Fibroblast of skin of back (primary cell): ENCODE measurements around the gene BZW2.
"Not testable (repeated sequence)": the region's sequence is repeated elsewhere in the genome, so short reads cannot be mapped to it uniquely, and the experiment has no call there.

ENCODE experiments used
- DNase-seq: peaks from one replicate; pipeline ENCODE4 v3.0.0-alpha.2; 2013

The BZW2 gene

DNA sequence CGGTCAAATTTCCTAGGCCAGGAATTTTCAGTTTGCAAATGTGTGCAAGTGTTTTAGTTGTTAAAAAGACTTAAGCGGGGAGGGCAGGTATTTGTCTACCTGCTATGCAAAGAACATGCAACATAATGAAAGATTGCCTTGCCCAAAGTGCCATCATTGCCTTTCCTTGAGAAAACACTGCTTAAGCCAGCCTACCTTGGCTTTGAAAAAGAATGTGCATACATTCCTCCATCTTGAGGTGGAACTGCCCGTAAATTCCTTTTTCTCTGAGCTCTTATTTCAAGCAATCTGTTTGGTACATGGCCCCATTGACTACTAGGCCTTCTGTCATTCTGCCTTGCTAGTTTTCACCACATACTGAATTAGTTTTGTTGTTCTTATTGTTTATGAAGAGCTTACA is 29.3 kb downstream of the BZW2 start:
- DNase-seq, result no peak

DNA sequence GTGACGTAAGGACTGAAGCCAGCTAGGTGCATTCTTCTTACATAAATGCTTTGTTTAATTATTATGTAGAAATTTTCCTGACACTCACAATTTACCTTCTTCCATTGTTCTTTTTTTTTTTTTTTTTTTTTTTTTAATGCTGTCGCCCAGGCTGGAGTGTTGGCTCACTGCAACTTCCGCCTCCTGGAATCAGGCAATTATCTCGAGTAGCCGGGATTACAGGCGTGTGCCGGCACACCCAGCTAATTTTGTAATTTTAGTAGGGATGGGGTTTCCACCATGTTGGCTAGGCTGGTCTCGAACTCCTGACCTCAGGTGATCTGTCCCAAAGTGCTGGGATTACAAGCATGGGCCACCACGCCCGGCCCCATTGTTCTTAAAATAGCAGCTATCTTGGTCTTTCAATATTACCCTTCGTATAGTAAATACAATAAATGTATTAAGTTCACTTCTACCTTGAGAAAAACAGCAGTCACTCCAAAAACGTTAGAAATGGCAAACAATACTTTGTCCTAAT is 32.1 kb downstream of the BZW2 start:
- DNase-seq, result no peak

DNA sequence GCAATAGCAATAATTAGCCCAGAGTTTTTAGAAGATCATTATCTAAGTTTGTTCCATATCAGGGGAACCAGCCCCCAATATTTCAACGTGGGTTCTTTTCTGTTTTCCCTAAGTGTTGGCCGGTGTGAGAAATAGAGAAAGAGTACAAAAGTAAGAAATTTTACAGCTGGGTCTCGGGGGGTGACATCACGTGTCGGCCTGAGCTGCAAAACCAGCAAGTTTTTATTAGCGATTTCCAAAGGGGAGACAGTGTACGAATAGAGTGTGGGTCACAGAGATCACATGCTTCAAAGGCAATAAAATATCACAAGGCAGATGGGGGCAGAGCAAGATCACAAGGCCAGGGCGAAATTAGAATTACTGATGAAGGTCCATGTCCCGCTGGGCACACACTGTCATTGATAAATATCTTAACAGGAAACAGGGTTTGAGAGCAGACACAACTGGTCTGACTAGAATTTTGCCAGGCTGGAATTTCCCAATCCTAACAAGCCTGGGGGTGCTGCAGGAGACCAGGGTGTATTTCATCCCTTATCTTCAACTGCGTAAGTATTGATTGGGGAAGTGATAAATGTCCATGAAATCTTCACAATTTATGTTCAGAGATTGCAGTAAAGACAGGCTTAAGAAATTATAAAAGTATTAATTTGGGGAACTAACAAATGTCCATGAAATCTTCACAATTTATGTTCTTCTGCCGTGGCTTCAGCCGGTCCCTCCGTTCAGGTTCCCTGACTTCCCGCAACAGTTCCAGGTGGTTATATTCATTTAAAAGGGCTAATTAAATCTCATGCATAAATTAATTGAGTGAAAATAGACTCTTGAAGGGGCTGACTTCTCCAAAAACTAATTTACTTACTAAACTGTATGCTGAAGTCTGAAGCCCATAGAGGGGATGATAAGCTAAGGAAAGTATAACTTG is 32.9 kb downstream of the BZW2 start:
- not testable (repeated sequence) for DNase-seq

DNA sequence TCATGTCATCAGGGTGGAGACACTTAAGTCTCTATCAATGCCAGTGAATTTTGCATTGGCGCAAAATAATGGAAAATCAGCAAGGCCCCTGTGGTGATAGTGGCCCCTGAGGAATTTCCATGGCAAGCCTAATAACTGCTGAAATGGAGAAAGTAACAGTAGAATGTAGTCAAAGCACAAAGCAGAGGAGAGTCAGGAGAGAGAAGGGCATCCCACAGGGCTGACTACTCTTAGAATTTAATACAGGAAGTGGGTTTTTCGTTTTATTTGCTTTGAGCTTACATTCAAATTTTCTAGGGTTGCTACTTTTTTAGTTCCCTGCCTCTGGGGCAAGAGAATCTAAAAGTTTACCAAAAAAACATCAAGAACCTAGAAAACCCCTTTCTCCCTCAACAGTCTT is 39.0 kb downstream of the BZW2 start:
- no peak for DNase-seq

DNA sequence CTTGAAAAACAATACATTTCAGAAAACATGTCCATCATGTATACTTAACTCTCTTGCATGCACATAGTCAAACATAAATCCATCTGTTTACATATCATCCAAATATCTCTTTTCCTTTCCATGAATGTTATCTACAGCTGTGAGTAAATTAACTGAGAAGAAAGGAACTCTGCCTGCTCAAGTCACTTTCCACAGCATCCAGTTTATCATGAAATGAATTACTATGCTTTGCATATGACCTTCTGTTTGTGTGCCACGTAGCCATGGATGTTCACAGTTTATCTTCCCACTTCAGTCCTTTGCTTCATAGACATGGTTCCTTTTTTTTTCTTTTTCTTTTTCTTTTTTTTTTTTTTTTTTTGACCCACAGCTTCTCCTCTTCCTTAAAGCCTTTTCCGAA is 39.6 kb downstream of the BZW2 start:
- DNase-seq, result no peak

DNA sequence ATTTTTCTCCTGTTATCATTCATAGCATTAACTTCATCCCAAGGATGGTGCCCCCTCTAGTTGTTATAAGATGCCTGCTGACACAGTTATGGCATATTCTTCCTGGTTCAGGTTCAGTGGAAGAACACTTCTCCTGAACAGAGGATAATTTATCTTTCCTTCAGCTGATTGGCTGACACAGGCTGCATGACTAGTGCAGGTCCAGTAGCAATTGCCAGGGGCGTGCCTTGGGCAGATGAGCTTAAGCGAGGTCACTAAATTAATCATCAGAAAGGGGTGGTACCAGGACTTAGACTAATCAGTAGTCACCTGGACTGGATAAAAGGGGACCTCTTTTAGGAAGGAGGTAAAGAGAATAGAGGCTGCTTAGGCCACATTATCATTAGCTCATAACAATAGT is 42.3 kb downstream of the BZW2 start:
- DNase-seq, result no peak

DNA sequence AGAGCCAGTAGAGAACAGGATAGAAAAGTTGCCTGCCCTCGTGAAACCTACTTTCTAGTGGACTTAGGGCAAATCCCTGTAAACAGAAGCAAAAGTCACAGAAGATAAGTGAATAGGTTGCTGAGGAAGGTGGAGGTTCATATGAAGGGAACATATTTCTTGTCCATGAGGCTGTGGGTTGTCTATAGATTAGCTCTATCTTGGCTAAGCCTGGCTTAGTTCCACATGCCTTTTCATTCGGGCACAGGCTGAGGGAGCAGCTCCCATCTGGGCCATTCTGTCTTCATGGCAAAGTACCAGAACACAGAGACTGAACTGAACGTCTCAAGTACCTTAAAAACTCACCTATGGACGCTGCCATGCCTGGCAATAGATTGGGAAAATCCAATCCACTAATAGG is 45.3 kb downstream of the BZW2 start:
- no peak for DNase-seq

DNA sequence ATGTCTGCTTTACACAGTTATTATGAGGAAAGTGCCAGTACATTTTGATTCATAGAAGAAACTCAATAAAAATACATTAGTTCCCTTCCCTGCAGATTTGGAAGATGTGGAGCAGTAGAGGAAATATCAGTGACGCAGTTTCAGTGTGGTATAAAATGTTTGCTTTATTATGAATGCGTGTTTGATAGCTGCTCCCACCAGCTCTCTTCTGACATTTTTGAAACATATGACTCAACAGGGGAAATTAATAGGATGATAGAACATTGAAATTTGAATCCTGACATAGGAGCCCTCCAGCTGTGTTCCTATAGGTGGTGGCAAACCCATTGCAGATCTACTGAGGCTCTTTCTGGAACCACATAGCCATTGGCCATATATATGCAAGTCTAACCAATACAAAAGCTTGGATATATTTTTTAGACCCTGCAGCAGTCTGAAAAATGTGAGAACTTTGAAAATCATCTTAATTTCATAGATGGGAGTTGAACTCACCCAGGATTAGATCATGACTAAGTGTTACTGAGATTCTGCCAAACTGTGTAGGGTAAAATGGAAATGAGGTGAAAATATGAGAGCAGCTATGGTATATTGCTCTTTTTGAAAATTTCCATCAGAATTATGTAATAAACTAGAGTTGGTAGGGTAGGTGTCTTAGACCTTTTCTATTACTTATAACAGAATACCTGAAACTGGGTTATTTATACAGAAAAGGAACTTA is 47.8 kb downstream of the BZW2 start:
- no peak for DNase-seq

DNA sequence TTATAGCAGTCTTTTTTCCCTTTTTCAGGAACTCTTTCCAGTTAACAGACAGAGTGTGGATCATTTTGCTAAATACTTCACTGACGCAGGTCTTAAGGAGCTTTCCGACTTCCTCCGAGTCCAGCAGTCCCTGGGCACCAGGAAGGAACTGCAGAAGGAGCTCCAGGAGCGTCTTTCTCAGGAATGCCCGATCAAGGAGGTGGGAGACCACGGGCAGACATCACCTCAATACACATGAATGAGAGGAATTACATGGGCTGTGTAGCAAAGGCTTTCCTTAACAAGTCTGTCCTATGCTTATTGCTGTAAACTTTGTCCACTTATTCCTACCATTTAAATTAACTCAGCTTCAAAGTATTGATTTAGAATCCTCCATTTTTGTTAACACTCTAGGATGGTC is 48.8 kb downstream of the BZW2 start:
- DNase-seq, result no peak

DNA sequence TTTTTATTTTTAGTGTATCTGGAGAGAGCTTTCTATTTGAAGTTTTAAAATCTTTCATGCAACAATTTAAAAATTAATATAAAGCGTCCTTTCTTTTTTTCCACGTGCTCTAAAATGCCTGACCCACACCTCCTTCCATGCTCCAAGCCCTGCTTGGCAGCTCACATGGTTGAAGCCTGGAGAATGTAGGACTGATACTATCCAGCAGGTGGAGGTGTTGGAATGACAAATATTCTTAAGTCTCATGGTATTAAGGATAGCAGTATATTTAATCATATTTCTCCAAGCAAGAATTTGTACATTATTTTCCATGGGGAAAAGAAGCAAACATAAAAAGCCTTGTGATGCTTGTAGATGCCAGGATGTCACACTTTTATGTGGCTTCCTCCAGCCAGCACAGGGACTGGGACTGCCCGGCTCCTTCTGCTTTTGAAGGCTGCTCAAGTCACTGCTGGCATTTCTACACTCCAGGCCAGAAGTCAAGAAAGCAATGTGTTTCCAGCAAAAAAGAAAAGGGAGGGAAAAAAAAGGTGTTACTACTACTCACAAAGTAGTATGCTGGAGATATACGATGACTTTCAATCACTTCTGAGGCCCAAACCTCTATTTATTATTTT is 49.7 kb downstream of the BZW2 start:
- peak; percentile 64 for DNase-seq

DNA sequence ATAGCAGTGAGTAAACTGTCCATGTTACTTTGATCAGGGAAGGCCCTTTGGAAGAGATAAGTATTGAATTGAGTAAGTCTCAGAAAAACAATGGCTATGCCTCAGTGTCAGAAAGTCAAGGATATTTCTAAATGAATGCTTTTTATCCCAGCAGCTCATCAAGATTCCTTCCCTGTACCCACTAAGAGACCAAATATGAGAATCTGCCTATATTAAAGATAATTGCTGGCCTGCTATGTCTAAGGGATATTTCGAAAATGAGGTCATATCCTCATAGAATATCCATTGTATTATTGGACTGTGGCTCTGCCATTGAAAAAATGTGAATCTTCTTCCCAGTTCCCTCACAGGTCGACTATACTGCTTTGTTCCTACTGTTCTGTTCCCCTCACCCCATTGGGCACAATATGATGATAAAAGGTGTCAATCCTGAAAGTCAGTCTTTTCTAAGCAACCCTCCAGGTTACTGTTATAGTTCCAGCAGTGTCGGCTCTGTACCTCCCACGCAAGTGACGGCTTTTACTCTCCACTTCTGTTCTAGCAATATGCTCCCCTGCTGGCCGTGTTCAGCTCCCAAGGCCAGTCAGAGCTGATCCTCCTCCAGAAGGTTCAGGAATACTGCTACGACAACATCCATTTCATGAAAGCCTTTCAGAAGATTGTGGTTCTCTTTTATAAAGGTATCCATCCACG is 51.7 kb downstream of the BZW2 start:
- peak; percentile 84 for DNase-seq

DNA sequence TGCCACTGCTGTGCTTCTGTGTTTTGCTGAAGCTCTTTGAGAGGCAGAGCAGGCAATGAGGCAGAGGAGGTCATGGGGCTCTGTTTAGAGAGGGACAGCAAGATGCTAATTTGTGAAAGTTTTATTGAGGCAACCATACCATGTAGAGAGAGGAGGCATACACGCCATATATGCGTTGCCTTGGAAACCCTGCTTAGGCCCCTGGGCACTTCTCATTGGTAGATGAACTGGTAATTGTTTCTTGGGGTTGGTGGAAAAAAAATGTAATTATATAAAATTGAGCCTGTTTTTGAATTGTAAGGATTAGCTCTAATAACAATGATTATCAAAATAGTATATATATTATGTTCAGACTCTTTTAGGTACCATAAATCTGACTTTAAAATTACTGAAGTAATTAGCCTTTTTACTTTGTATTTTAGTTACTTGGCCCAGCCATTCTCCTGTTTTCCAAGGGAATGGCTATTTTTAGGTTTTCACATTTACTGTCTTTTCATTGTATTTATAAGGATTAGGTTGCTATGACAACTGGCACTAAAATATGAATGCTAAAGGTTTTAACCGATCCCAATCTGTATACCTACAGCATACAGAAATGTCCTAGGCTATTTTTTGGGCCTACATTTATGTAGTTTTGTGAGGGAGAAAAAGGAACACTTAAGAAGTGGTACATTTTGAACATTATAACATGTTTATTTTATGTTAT is 52.4 kb downstream of the BZW2 start:
- peak; percentile 36 for DNase-seq

DNA sequence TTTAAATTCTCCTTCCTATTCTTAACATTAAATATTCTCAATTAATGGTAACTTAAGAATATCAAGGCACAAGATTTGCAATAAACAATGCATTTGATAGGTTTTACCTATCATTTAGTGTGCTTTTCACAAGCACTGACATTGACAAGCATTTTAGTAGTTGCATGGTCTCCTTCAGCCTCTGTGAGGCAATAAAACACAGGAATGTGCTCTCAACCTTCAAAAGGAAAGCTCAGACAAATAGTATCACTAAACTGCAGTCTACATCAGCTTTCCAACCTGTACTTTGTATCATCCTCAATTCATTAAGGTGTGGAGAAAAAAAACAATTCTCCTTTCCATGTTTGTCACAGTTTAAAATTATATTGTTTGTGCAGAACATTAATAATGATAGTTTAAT is 56.5 kb downstream of the BZW2 start:
- no peak for DNase-seq

DNA sequence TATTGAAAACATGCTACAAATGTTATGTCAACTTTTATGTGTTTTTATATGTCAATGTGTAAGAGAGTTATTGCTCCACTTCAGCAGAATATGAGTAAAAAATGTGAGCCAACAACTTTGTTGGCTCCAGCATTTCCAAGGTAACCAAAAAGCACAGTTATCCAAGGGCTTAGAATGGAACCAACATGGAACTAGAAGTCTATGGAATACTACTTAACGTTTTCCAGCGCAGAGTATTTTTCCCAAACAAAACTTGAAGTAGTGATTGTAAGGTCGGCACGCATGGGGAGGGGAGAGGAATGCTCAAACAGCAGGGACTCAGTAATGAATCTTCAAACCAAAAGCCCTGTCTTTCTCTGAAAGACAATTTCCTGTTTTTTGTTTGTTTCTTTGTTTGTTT is 62.5 kb downstream of the BZW2 start:
- peak; percentile 68 for DNase-seq

DNA sequence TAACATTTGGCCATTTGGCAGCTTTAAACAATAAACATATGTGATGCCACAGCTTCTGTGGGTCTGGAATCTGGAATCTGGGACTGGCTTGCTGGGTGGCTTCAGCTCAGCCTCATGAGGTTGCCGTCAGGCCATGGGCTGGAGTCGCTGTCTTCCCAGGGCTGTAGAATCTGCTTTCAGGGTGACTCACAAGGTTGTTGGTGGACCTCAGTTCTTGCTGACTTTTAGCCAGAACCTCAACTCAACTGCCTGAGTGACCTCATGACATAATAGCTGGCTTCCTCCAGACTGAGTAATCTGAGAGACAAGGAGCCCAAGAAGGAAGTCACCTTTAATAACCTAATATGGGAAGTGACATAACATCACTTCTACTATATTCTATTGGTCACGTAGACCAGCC is 63.0 kb downstream of the BZW2 start:
- DNase-seq, result peak; percentile 99

DNA sequence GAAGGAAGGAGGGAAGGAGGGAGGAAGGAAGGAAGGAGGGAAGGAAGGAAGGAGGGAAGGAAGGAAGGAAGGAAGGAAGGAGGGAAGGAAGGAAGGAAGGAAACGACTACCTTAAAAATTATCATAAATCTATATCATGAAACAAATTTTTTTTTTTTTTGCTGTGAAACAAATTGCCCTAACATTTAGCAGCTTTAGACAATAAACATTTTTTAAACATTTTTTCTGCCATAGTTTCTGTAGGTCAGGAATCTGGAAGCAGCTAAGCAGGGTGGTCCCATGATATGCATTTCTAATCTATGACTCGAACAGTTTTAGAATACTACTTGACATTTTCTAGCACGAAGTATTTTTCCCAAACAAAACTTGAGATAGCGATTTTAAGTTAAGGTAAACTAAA is 64.7 kb downstream of the BZW2 start:
- DNase-seq, result peak; percentile 55

DNA sequence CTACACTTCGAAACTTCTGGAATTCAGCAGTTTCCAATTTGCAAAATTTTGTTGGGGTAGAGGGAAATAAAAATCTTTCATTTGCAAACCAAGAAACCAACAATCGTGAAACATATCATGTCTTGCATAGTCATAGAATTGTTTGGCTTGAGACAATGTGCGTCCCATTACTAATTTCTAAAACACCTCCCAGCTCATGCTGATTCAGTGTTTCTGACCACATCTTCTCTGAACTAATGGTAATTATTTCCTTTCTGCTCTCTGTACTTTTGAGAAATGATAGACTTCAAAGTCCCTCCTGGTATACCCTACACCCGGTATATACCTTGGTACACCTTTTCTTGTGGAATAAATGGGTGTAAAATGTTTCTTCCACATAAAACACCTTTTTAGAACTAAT is 65.7 kb downstream of the BZW2 start:
- DNase-seq, result no peak

DNA sequence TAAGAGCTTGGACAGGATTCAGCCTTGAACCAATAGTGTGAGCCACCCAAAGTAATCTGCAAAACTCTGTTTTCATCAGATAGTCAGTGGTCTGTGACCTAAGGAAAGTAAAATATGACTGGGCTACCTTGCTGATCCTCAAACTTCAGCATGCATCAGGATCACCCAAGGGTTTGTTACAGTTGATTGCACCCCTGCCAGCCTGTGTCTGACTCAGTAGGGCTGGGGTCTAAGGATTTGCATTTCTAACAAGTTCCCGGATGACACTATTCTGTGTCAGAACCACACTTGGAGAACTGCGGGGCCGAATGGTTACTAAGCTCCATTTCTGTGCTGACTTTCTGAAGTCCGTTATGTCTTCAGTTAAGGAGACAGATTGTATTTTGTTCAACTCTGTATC is 66.9 kb downstream of the BZW2 start:
- DNase-seq, result peak; percentile 59

DNA sequence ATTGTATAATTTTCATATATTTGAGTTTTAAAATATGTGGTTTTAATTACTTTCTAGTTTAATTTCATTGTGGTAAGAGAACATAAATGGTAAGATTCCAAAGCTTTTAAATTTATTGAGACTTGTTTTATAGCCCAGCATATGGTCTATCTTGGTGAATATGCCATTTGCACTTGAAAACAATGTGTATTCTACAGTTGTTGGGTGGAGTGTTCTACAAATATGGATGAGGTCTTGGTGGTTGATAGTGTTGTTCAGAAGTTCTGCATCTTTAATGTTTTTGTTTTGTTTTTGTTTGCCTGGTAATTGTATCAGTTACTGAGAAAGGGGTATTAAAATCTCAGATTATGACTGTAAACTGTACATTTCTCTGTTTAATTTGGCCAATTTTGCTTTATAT is 69.9 kb downstream of the BZW2 start:
- DNase-seq, result no peak

DNA sequence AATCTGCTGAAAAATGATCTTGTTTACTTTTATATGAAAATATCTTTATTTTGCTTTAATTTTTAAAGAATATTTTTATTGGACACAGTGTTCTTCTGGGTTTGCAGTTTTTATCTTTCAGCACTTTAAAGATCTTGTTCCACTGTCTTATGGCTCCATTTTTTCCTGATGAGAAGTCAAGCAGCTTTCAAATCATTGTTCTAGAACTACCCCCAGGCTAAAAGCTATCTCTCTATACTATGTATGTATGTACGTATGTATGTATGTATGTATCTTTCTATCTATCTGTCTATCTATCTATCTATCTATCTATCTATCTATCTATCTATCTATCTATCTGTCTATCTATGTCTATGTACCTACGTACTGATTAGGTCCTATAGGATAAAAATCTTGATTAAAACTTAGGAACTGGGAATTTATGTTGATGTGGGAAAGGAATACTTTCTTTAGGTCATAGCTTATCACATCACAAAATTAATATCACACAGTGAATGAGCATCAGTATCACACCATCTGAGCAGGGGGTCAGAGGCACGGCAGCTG is 72.2 kb downstream of the BZW2 start:
- no peak for DNase-seq

DNA sequence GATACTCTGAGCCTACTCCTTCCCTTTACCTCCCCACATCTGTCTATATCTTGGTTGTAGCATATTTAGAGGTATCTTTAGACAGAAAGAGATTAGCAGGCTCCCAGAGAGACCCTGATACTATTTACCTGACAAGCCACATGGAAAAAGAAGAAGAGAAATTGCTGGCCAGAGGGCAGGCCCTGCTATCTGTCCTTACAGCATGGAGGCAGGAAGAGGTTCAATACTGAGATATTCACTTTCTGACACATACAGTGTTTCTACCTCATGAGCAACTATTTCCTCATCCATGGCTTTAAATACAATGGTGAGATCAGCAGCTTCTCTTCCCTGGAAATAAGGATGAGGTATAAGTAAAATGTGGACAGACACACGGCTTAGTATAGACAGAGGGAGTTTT is 73.7 kb downstream of the BZW2 start:
- no peak for DNase-seq

DNA sequence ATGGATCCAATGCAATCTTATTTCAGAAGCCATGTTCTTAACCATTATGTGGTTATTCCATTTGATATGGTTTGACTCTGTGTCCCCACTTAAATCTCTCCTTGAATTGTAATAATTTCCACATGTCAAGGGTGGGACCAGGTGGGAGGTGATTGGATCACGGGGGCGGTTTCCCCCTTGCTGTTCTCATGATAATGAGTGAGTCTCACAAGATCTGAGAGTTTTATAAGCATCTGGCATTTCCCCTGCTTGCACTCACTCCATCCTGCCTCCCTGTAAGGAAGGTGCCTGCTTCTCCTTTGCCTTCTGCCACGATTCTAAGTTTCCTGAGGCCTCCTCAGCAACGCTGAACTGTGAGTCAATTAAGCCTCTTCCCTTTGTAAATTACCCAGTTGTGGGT is 75.6 kb downstream of the BZW2 start:
- DNase-seq, result no peak
